ENCODE measurements around the gene NCEH1.

Gene NCEH1

GRCh38 chr3:172679599-172679998, 31.3 kb downstream of the NCEH1 start:
- DNase-seq (ENCODE audit: low spot score), result no peak
- in situ Hi-C loops (cut with MboI; ENCODE audit: low pct_unique_long_range_greater_than_20kb, low sequenced_read_pairs, unreplicated experiment), result no loop called here
- no peak for TF ChIP-seq CTCF (IDR thresholded peaks at IDR 0.05; ENCODE audit: extremely low read depth, insufficient read depth, missing control alignments)

- in situ Hi-C loops (cut with MboI; ENCODE audit: low pct_unique_long_range_greater_than_20kb, low sequenced_read_pairs, unreplicated experiment), result no loop called here
- DNase-seq (ENCODE audit: low spot score), result no peak
- TF ChIP-seq CTCF (IDR thresholded peaks at IDR 0.05; ENCODE audit: extremely low read depth, insufficient read depth, missing control alignments), result no peak
Measured at GRCh38 chr3:172678068-172678467, 32.8 kb downstream of the NCEH1 start.

DNA sequence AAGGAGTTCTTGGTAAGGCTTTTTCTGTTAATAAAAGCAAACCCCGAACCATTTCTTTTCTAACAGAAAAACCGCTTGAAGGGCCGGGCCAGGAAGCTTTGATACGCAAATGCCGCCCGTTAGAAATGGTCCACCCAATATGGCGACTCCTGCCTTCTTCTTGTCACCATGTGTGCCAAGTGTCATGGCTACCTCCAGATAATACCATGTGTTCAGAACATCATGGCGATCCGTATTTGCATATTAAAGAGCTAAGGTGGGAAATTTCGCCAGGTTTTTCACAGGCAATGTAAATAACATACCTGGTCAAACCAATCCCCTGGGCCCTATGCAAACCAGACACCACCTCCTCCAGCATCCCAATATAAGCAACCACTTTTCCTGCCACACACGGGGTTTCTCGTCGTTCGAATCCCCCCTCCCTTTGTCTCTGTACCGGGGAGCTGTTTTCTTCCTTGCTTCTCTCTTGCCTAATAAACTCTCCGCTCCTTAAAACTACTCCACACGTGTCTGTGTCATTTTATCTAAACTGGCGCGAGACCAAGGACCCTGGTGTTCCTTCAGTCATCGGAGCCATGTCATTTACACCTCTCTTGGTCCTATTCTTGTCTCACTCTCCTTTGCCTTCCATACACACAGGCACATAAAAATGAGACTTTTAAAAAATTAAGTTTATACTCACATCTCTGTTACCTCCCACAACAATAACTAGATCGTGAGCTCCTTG, 34.5 kb downstream of the NCEH1 start:
- DNase-seq (ENCODE audit: low spot score), result no peak
- no peak for TF ChIP-seq CTCF (IDR thresholded peaks at IDR 0.05; ENCODE audit: extremely low read depth, insufficient read depth, missing control alignments)
- in situ Hi-C loops (cut with MboI; ENCODE audit: low pct_unique_long_range_greater_than_20kb, low sequenced_read_pairs, unreplicated experiment), result no loop called here

- TF ChIP-seq CTCF (IDR thresholded peaks at IDR 0.05; ENCODE audit: extremely low read depth, insufficient read depth, missing control alignments), result peak; percentile 69
- in situ Hi-C loops (cut with MboI; ENCODE audit: low pct_unique_long_range_greater_than_20kb, low sequenced_read_pairs, unreplicated experiment), result no loop called here
- DNase-seq (ENCODE audit: low spot score), result peak; percentile 66
Measured at GRCh38 chr3:172675441-172676193, 35.2 kb downstream of the NCEH1 start.

- TF ChIP-seq CTCF (IDR thresholded peaks at IDR 0.05; ENCODE audit: extremely low read depth, insufficient read depth, missing control alignments), result peak; percentile 83
- in situ Hi-C loops (cut with MboI; ENCODE audit: low pct_unique_long_range_greater_than_20kb, low sequenced_read_pairs, unreplicated experiment), result no loop called here
Measured at GRCh38 chr3:172673210-172673679, 37.6 kb downstream of the NCEH1 start.

GRCh38 chr3:172669021-172669420, 41.8 kb downstream of the NCEH1 start:
- TF ChIP-seq CTCF (IDR thresholded peaks at IDR 0.05; ENCODE audit: extremely low read depth, insufficient read depth, missing control alignments), result no peak
- DNase-seq (ENCODE audit: low spot score), result no peak
- in situ Hi-C loops (cut with MboI; ENCODE audit: low pct_unique_long_range_greater_than_20kb, low sequenced_read_pairs, unreplicated experiment), result no loop called here

More at GRCh38 chr3:172673210-172673679, 37.6 kb downstream of the NCEH1 start:
- peak; percentile 49 for DNase-seq (ENCODE audit: low spot score)

Data from GM13977 (cell line).